GM13976 (cell line): ENCODE data around the gene JOSD1.

Source experiments
- DNase-seq: peaks from one replicate; pipeline ENCODE4 v3.0.0; 2012; ENCODE audit warnings: low spot score
- in situ Hi-C: fragments of 300-500 bp; cut with MboI; formaldehyde crosslinking; loops from one replicate; pipeline ENCODE4 v1.12.0; 2022; ENCODE audit warnings: low sequenced_read_pairs, mixed read lengths, inconsistent platforms; ENCODE audit not compliant: unreplicated experiment
- TF ChIP-seq, protein P1 (sequence below): IDR thresholded peaks from 2 replicates; pipeline ENCODE4 v1.5.1; 2012; ENCODE audit warnings: borderline replicate concordance, mild to moderate bottlenecking; ENCODE audit not compliant: insufficient read depth; ENCODE audit errors: extremely low read depth, missing control alignments, control extremely low read depth

The JOSD1 gene

DNA sequence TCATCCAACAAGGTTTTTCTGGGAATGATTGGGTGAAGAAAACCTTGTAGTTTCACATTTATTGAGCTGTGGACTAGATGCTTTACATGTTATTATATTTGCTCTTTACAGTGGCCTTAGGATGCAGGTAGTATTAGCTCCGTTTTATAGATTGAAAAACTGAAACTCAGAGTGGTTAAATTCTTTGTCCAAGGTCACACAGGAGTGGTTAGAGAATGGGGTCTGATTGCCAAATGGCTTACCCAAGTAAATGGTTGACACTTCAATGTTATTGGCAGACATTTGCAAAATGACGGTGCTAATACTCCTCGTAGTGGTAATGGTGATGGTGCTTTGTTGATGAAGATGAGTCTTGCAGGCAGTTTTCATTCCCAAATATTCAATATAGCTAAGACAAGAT, 7.2 kb upstream of the JOSD1 start:
- in situ Hi-C loops = no loop called here
- no peak for DNase-seq
- TF ChIP-seq, protein P1, sequence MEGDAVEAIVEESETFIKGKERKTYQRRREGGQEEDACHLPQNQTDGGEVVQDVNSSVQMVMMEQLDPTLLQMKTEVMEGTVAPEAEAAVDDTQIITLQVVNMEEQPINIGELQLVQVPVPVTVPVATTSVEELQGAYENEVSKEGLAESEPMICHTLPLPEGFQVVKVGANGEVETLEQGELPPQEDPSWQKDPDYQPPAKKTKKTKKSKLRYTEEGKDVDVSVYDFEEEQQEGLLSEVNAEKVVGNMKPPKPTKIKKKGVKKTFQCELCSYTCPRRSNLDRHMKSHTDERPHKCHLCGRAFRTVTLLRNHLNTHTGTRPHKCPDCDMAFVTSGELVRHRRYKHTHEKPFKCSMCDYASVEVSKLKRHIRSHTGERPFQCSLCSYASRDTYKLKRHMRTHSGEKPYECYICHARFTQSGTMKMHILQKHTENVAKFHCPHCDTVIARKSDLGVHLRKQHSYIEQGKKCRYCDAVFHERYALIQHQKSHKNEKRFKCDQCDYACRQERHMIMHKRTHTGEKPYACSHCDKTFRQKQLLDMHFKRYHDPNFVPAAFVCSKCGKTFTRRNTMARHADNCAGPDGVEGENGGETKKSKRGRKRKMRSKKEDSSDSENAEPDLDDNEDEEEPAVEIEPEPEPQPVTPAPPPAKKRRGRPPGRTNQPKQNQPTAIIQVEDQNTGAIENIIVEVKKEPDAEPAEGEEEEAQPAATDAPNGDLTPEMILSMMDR = no peak

DNA sequence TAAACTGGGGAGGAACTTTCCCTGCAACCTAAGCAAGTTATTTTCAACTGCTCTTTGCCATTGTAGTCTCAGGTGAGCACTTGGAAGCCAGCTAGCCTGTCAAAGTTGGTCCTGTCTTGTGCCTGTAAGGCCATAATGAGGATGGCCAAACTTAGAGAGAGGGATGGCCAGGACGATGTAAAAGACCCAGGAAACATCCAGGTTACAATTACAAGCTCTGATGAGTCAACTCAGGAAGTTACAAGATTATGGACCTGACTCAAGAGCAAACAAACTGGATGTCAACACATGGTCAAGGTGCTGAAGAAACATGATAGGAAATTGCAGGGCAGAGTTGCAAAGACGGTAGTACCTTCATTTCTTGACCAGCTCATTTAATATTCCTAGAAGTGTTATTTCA, 6.6 kb upstream of the JOSD1 start:
- in situ Hi-C loops = no loop called here
- TF ChIP-seq, protein P1 = no peak
- DNase-seq = no peak

DNA sequence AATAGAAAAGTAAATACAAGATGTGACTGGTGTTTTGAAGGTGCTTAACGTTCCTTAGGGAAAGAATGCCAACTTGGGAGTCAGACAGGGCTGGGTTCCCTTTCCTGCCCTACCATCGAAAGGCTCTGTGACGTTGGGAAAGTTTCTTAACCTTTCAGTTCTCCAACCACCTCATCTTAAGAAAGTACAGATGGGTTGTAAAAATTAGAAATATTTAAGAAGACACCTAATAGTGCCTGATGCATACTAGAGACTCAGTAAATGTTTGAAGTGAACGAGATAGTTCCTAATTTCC, 6.1 kb upstream of the JOSD1 start:
- in situ Hi-C loops = no loop called here
- no peak for DNase-seq
- TF ChIP-seq, protein P1 = no peak

DNA sequence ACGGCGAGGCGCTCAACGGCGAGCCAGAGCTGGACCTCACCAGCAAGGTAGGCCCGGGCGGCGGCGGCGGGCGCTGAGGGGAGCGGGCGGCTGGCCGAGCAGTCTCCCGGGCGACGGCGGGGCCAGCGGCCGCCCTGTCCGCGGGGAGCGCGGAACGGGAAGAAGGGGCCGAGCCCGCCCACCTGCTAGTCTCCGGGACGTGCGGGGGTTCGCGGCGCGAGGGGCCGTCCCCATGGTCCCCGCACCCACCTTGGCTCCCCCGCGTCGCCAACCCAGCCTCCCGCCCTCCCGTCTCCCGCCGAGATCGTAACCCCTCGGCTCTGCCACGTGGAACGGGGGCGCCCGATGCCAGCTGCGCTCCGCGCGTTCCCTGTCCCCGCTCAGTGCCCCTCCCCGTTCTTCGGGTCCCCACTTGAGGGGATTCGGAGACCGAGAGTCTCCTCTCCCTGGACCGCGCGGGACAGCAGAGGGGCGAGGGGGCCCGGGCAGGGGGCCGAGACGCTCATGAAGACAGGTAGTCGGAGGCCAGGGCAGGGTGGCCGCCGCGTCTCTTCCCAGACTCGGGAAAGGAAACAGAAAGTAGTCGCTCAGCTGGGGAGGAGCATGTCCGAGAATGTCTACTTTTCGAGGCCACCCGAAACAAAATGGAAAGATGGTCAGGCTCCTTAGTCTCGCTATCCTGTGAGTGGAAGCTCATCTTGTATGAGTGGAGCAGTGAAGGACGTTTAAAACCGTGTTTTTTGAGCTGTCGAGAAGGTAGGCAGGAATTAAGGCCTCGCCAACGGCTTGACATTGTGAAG, 5.6 kb upstream of the JOSD1 start:
- in situ Hi-C loops = no loop called here
- TF ChIP-seq, protein P1 = no peak
- DNase-seq = peak; percentile 46

DNA sequence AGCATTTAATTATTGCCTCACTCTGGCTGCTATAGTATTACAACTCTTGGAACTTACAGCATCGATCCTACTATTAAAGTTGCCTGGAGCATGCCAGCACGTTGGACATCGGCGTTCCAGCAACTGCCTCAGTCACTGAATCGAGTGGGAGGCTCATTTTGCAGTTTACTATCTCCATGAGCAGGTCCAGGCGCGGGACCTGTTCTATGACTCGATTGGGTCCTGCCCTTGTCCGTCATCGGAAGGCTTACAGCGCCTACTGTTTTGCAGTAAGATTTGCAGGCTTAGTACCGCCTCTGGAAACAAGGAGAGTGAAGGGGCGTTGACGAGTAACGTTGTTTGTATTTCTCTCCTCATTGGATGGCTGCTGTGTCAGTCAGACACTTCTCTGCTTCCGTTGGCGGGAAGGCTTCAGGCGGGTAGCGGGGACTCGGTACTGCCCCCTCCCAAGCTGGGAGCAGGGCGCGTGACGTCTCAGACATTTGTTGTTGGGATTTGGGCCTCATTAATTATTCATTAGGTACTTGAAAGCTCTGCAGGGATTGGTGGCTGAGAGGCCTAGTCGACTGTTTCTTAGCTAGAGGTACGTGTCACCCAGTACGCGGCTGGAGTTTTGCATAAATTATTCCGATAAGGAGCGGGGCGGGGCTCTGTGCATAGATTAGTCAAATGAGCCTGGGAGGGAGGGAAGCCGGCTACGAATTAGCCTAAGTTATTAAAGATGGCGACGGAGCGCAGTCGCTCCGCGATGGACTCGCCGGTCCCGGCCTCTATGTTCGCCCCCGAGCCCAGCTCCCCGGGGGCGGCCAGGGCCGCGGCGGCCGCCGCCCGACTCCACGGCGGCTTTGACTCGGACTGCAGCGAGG, 4.7 kb upstream of the JOSD1 start, which contains the start of gene GTPBP1:
Gene GTPBP1, plus strand, starts transcription at position 710 of the 866 bp plus-strand sequence. Its CDS starts 12 bp downstream, at position 722.
- peak; percentile 96 for DNase-seq
- in situ Hi-C loops = no loop called here
- TF ChIP-seq, protein P1 = no peak

DNA sequence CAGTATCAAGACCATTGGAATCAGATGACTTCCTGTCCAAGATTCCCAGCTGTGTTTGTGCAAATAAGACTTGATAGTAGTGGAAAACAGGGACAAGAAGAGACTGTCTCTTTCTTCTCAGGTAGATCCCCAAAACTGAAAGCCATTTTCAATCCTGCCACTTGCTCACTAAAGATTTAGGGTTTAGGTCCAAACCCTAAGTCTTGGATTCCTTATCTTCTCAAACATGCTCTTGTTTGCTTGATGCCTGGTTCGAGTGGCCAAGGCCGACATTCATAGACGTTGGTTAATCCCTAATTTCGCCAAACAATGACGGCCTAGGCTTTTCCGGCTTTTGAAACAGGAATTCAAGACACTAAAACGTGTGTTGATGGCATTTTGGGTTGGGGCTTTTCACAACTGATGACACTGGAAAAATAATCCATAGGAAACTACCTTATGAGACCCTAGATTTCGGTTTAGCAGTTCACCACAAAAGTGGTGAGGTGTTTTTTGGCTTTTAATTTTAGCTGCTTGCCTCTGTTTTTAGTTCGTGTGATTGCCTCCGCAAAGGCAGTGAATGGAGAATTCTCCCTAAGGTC, 4.0 kb upstream of the JOSD1 start:
- no peak for DNase-seq
- TF ChIP-seq, protein P1 = no peak
- in situ Hi-C loops = no loop called here
